Stimulated activated CD8-positive, alpha-beta memory T cell treated with anti-CD3 and anti-CD28 coated beads, Interleukin-4, amount 100 ng/mL, for 24 hours (primary cell): ENCODE measurements around the gene CD4.

Experiments
- DNase-seq: peaks from one replicate; pipeline ENCODE4 v3.0.0-alpha.2; 2020; ENCODE audit warnings: low read depth

Gene CD4

GRCh38 chr12:6828781-6829535 lies 39.6 kb downstream of the CD4 start:
- DNase-seq: peak; percentile 11

- no peak for DNase-seq
Observed at GRCh38 chr12:6829536-6830220, 40.4 kb downstream of the CD4 start.

GRCh38 chr12:6830286-6830890 lies 41.1 kb downstream of the CD4 start:
- DNase-seq: no peak

GRCh38 chr12:6830999-6831398 lies 41.7 kb downstream of the CD4 start:
- DNase-seq: no peak

- DNase-seq: no peak
Observed at GRCh38 chr12:6831450-6831995, 42.2 kb downstream of the CD4 start.

GRCh38 chr12:6832125-6832524 lies 42.8 kb downstream of the CD4 start:
- no peak for DNase-seq

- DNase-seq: no peak
Observed at GRCh38 chr12:6833189-6833890, 44.0 kb downstream of the CD4 start.

GRCh38 chr12:6834254-6834653 lies 44.9 kb downstream of the CD4 start:
- DNase-seq: no peak

- no peak for DNase-seq
Observed at GRCh38 chr12:6834873-6835272, 45.5 kb downstream of the CD4 start.

GRCh38 chr12:6836851-6837250 lies 47.5 kb downstream of the CD4 start:
- no peak for DNase-seq

- no peak for DNase-seq
Observed at GRCh38 chr12:6837370-6838060, 48.2 kb downstream of the CD4 start.

- no peak for DNase-seq
Observed at GRCh38 chr12:6838854-6839253, 49.5 kb downstream of the CD4 start.

- no peak for DNase-seq
Observed at GRCh38 chr12:6839482-6840201, 50.3 kb downstream of the CD4 start.

- no peak for DNase-seq
Observed at GRCh38 chr12:6840330-6840729, 51.0 kb downstream of the CD4 start.

- no peak for DNase-seq
Observed at GRCh38 chr12:6840761-6841515, 51.6 kb downstream of the CD4 start, which contains the start of gene GNB3. GNB3 (plus strand) TSS chr12:6840925; CDS start chr12:6841288, 363 bp downstream.

- no peak for DNase-seq
Observed at GRCh38 chr12:6842075-6842474, 52.7 kb downstream of the CD4 start.

- no peak for DNase-seq
Observed at GRCh38 chr12:6843118-6843902, 54.0 kb downstream of the CD4 start.

GRCh38 chr12:6845395-6845794 lies 56.1 kb downstream of the CD4 start:
- no peak for DNase-seq

GRCh38 chr12:6846316-6846869 lies 57.1 kb downstream of the CD4 start:
- DNase-seq: no peak
